ENCODE data around the gene PNCK.
"Not testable (repeated sequence)": the region's sequence is repeated elsewhere in the genome, so short reads cannot be mapped to it uniquely, and the experiment has no call there.

Gene PNCK

GRCh38 chrX:153673428-153674218 lies at the start of gene PNCK:
TSS of gene PNCK (minus strand) at chrX:153673813. CDS start at chrX:153673076, 737 bp downstream.
- no peak for DNase-seq

- DNase-seq = no peak
These were observed 49.2 kb upstream of the PNCK start for GRCh38 chrX:153722704-153723350.

- no peak for DNase-seq
These were observed 46.1 kb upstream of the PNCK start for GRCh38 chrX:153719701-153720100.

GRCh38 chrX:153719238-153719637 lies 45.6 kb upstream of the PNCK start:
- no peak for DNase-seq

- DNase-seq = no peak
These were observed 43.8 kb upstream of the PNCK start for GRCh38 chrX:153717445-153717844.

- DNase-seq = no peak
These were observed 40.6 kb upstream of the PNCK start for GRCh38 chrX:153714256-153714655.

GRCh38 chrX:153709726-153710674 lies 36.4 kb upstream of the PNCK start:
- DNase-seq = no peak

GRCh38 chrX:153708415-153708814 lies 34.8 kb upstream of the PNCK start:
- peak; percentile 26 for DNase-seq

GRCh38 chrX:153707406-153707805 lies 33.8 kb upstream of the PNCK start:
- DNase-seq = no peak

- no peak for DNase-seq
These were observed 33.2 kb upstream of the PNCK start for GRCh38 chrX:153706799-153707198.

GRCh38 chrX:153705403-153706060 lies 31.9 kb upstream of the PNCK start:
- DNase-seq = not testable (repeated sequence)

- DNase-seq = not testable (repeated sequence)
These were observed 31.2 kb upstream of the PNCK start for GRCh38 chrX:153704631-153705402.

- no peak for DNase-seq
These were observed 30.5 kb upstream of the PNCK start for GRCh38 chrX:153704021-153704526.

GRCh38 chrX:153703036-153703370 lies 29.4 kb upstream of the PNCK start:
- no peak for DNase-seq

GRCh38 chrX:153702336-153703035 lies 28.9 kb upstream of the PNCK start:
- no peak for DNase-seq

- no peak for DNase-seq
These were observed 28.1 kb upstream of the PNCK start for GRCh38 chrX:153701706-153702105.

- DNase-seq = no peak
These were observed 27.4 kb upstream of the PNCK start for GRCh38 chrX:153700967-153701366.

GRCh38 chrX:153700376-153700945 lies 26.8 kb upstream of the PNCK start:
- DNase-seq = no peak

GRCh38 chrX:153699784-153700371 lies 26.3 kb upstream of the PNCK start:
- DNase-seq = not testable (repeated sequence)

GRCh38 chrX:153699210-153699783 lies 25.7 kb upstream of the PNCK start:
- not testable (repeated sequence) for DNase-seq
